NK-92 treated with Interleukin-12 subunit alpha and Interleukin-12 subunit beta, amount 100 ng/mL, for 24 hours (cell line): Measurements from ENCODE around the gene LARP4B.

Source experiments
- DNase-seq: peaks from one replicate; lab custom pipeline; 2025; lab: John Stamatoyannopoulos, UW

LARP4B gene

GRCh38 chr10:824946-825345, 106.6 kb downstream of the LARP4B start:
- DNase-seq, result no peak

- DNase-seq, result no peak
These were observed 107.0 kb downstream of the LARP4B start for GRCh38 chr10:824497-824896.

- no peak for DNase-seq
These were observed 108.7 kb downstream of the LARP4B start for GRCh38 chr10:822661-823367.

GRCh38 chr10:822197-822596, 109.3 kb downstream of the LARP4B start:
- DNase-seq, result no peak

- no peak for DNase-seq
These were observed 110.2 kb downstream of the LARP4B start for GRCh38 chr10:821322-821721.

GRCh38 chr10:819816-820215, 111.7 kb downstream of the LARP4B start:
- DNase-seq, result no peak

- DNase-seq, result no peak
These were observed 112.2 kb downstream of the LARP4B start for GRCh38 chr10:819326-819725.

GRCh38 chr10:818526-819220, 112.8 kb downstream of the LARP4B start:
- DNase-seq, result no peak

GRCh38 chr10:818010-818409, 113.5 kb downstream of the LARP4B start:
- no peak for DNase-seq

- no peak for DNase-seq
These were observed 114.1 kb downstream of the LARP4B start for GRCh38 chr10:817371-817770.

GRCh38 chr10:816958-817357, 114.5 kb downstream of the LARP4B start:
- DNase-seq, result no peak

- no peak for DNase-seq
These were observed 115.4 kb downstream of the LARP4B start for GRCh38 chr10:816091-816477.

- no peak for DNase-seq
These were observed 116.0 kb downstream of the LARP4B start for GRCh38 chr10:815338-816090.

GRCh38 chr10:814536-815302, 116.8 kb downstream of the LARP4B start:
- DNase-seq, result no peak

- DNase-seq, result no peak
These were observed 118.2 kb downstream of the LARP4B start for GRCh38 chr10:813286-813685.

- no peak for DNase-seq
These were observed 118.7 kb downstream of the LARP4B start for GRCh38 chr10:812787-813186.

GRCh38 chr10:811379-812175, 119.9 kb downstream of the LARP4B start:
- DNase-seq, result no peak

GRCh38 chr10:810351-810846, 121.1 kb downstream of the LARP4B start:
- DNase-seq, result no peak

- no peak for DNase-seq
These were observed 121.7 kb downstream of the LARP4B start for GRCh38 chr10:809671-810350.

- DNase-seq, result no peak
These were observed 123.5 kb downstream of the LARP4B start for GRCh38 chr10:807958-808353.
